Activated CD8-positive, alpha-beta memory T cell treated with anti-CD3 and anti-CD28 coated beads, Interleukin-2, amount 10 ng/mL, durations not matched to agents 7 days and 5 days (primary cell): ENCODE measurements around the gene DDRGK1. TPM values are rescaled to one million over a fixed set of nuclear protein-coding genes. Genes with fewer than 3 reads are reported as not detected.
A peak's percentile ranks its signal among the peaks of the same experiment; 100 is the strongest.

Source experiments
- ATAC-seq: fragments of 150-1000 bp; cut with Tn5 transposase; one replicate; pipeline ENCODE4 v1.10.0; 2021; ENCODE audit warnings: moderate library complexity
- CTCF ChIA-PET: fragments of 350-600 bp; sonication (Branson Sonifier 250); formaldehyde crosslinking; loops from one replicate; lab custom pipeline; 2021; ENCODE audit warnings: antibody characterized with exemption; lab: Charles Lee
- DNase-seq: peaks from one replicate; pipeline ENCODE4 v3.0.0-alpha.2; 2020
- H3K27ac Mint-ChIP-seq: one replicate; pipeline ENCODE4 v1.8.0; 2021; ENCODE audit warnings: mild to moderate bottlenecking, mixed read lengths
- H3K27me3 Mint-ChIP-seq: one replicate; pipeline ENCODE4 v1.8.0; 2021; ENCODE audit warnings: mixed read lengths
- H3K36me3 Mint-ChIP-seq: one replicate; pipeline ENCODE4 v1.8.0; 2021; ENCODE audit warnings: mild to moderate bottlenecking, mixed read lengths
- H3K4me1 Mint-ChIP-seq: one replicate; pipeline ENCODE4 v1.8.0; 2021; ENCODE audit warnings: mixed read lengths
- H3K4me3 Mint-ChIP-seq: one replicate; pipeline ENCODE4 v1.8.0; 2021; ENCODE audit warnings: mild to moderate bottlenecking, moderate library complexity, mixed read lengths
- H3K9me3 Mint-ChIP-seq: one replicate; pipeline ENCODE4 v1.8.0; 2022; ENCODE audit warnings: low read depth, mixed read lengths
- total RNA-seq, 2 experiments: library from RNA; stranded (reverse); gene quantifications; one replicate each; pipeline ENCODE4 v1.2.3, GENCODE V29; 2021

The DDRGK1 gene
- total RNA-seq, 2 experiments from 2014 or later = 63.6 to 63.7 TPM

DNA sequence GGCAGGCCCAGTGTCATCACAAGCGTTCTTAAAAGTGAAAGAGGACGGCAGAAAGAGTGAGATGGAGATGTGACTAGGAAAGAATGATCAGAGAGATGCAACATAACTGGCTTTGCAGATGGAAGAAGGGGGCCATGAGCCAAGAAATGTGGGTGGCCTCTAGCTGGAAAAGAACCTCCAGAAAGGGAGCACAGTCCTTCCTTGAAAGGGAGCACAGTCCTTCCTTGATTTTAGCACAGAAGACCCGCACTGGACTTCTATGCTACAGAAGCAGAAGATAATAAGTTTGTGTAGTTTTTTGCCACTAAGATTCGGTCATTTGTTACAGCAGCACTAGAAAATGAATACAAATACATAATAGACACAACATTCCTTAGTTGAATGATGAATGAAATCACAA lies 24.2 kb downstream of the DDRGK1 start:
- Mint-ChIP-seq H3K4me1 (no peaks in the 10 kb centered on the region), H3K36me3 (no peaks in the 10 kb centered on the region), H3K4me3 (no peak overlapping the region), H3K27ac (no peak overlapping the region), H3K27me3 (peaks cover 3% of the 10 kb centered on the region), H3K9me3 (no peaks in the 10 kb centered on the region)
- DNase-seq (no peak), ATAC-seq (no peak)
- CTCF ChIA-PET = no interaction called here

DNA sequence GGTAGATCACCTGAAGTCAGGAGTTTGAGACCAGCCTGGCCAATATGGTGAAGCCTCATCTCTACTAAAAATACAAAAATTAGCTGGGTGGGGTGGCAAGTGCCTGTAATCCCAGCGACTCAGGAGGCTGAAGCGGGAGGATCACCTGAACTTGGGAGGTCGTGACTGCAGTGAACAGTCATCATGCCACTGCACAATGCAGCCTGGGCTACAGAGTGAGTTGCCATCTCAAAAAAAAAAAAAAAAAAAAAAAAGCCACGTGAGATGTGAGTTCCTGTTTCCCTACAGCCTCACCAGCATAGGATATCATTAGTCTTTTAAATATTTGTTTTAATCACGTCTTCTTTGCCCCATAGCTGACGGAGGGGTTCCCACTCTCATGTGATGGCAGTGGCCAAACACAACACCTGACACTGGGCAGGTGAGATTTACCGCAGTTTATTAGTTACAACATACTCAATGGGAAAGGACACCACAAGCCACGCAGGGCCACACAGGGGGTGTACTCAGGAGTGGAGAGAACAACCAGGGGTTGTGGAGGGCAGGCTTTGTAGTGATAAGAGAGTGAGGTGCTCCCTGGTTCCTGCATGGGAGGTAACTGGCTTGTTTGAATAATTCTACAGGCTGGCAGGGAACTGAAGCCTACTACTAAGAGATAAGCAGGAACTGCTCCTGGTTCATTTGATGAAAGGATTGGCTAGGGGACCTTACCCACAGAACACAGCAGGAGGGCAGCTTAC lies 26.6 kb downstream of the DDRGK1 start:
- Mint-ChIP-seq H3K27ac (no peak overlapping the region), H3K4me3 (no peak overlapping the region), H3K27me3 (peaks cover 19% of the 10 kb centered on the region), H3K9me3 (no peaks in the 10 kb centered on the region), H3K4me1 (peaks cover 3% of the 10 kb centered on the region), H3K36me3 (no peaks in the 10 kb centered on the region)
- no peak for DNase-seq
- CTCF ChIA-PET = interaction anchor here (0.6 kb wide), 1 partner anchor 57 kb away, joined by 4 read pairs; no protein-coding TSS in a partner anchor
- ATAC-seq = no peak

DNA sequence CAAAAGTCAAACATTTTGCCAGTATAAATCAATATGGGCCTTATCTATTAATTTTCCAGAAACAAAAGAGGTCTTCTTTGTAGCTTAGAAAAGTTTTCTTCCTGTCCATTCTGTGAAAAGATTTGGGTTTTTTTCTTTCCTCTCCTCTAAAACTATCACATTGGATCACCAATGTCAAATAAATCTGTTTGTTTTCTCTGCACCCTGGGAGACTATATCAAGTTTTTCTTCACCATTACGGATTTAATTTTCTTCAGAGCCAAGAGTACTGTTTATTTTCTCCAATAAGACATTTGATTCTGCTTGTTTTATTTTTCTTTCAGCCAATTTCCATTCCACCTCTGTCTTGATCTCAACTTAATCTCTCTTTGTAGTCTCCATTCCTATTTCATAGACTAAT lies 29.2 kb downstream of the DDRGK1 start:
- no peak overlapping the region for H3K4me3 Mint-ChIP-seq
- no peak for ATAC-seq
- H3K27ac Mint-ChIP-seq = no peak overlapping the region
- CTCF ChIA-PET = interaction anchor here (0.9 kb wide), 1 partner anchor 122 kb away, joined by 5 read pairs; no protein-coding TSS in a partner anchor
- no peaks in the 10 kb centered on the region for H3K36me3 Mint-ChIP-seq
- H3K27me3 Mint-ChIP-seq = peaks cover 41% of the 10 kb centered on the region
- DNase-seq = no peak
- no peaks in the 10 kb centered on the region for H3K9me3 Mint-ChIP-seq
- H3K4me1 Mint-ChIP-seq = peaks cover 7% of the 10 kb centered on the region

DNA sequence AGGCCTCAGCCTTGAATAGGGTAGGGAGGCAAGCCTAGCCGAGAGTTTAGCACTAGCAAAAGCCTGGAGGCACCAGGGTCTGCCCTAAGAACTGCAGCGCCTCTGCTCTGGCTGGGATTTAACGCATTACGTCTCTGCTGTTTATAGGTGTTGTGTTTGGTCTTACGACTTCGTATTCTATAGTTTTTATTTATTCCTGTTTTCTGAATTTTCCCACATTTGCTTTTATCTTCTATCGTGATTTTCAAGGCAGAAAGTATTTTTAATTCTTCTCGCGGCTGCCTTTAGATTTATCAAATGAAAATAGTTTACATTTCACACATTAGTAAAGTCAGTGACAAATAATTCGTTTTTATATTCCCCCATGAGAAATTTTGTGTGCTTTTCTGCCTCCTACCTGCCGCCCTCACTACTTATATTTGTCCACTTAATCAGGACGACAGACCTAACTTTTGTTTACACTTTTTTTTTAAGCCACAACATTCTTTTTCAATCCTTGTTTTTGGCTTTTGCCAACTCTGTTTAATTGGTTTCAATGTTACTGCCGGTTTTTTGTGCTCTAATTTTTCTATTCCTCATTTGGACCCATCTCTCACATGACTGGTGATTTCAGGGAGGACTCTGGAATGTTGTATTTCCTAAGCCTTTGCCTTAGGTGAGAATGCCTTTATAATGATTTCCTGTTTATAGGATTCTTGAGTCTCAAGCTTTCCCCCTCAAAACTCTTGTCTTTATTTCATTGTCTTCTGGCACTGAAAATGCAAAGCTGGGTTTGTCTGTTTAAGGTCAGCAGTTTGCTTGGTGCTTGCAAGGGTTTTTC lies 29.8 kb downstream of the DDRGK1 start:
- Mint-ChIP-seq H3K27me3 (peaks cover 46% of the 10 kb centered on the region), H3K36me3 (no peaks in the 10 kb centered on the region), H3K4me1 (peaks cover 7% of the 10 kb centered on the region), H3K27ac (no peak overlapping the region), H3K9me3 (no peaks in the 10 kb centered on the region), H3K4me3 (peak overlapping the region; percentile 80)
- CTCF ChIA-PET = interaction anchor here (0.9 kb wide), 1 partner anchor 121 kb away, joined by 5 read pairs; no protein-coding TSS in a partner anchor
- ATAC-seq = no peak
- DNase-seq = no peak

DNA sequence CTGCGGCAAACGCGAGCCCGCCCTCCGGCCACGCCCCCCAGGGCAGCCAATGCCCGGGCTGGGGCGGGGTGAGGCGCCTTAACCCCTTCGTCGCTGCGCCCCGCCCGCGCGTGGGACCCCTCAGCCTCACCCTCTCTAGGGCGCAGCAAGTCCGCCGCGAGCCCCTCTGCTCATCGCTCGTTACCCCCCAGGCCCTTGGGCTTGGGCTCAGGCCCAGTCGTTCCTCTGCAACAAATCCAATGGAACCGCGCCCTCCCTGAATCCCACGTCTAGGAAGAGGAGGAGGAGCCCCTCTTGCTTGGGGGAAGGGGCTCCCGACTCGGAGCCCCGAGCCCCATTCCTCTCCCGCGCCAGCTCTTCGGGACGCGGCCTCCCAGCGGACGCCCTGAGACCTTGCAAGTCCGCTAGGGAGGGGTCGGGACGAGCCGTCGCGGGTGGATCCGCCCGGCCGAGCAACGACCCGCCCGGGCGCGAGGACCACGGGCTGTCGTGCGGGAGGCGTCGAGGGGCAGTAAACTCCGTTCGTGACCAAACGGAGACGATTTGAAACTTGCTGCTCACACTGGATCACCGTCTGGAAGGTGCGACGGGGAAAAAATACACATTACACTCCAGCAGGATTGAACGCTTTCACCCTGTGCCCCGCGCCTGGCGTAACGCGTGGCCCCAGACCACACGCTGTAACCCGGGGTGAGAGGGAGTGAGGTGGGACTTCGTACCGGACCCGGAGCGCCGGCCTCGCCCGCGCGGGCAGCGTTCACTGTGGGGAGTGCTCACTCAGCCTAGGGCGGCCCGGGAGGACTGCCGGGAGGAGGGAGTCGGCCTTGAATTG lies 30.7 kb downstream of the DDRGK1 start:
- Mint-ChIP-seq H3K27me3 (peaks cover 52% of the 10 kb centered on the region), H3K4me3 (peak overlapping the region; percentile 80), H3K4me1 (peaks cover 7% of the 10 kb centered on the region), H3K36me3 (no peaks in the 10 kb centered on the region), H3K27ac (peak overlapping the region; percentile 49), H3K9me3 (no peaks in the 10 kb centered on the region)
- peak; percentile 92 for DNase-seq
- CTCF ChIA-PET = interaction anchor here (0.8 kb wide), 1 partner anchor 135 kb away, joined by 3 read pairs; no protein-coding TSS in a partner anchor
- peak; percentile 62 for ATAC-seq

DNA sequence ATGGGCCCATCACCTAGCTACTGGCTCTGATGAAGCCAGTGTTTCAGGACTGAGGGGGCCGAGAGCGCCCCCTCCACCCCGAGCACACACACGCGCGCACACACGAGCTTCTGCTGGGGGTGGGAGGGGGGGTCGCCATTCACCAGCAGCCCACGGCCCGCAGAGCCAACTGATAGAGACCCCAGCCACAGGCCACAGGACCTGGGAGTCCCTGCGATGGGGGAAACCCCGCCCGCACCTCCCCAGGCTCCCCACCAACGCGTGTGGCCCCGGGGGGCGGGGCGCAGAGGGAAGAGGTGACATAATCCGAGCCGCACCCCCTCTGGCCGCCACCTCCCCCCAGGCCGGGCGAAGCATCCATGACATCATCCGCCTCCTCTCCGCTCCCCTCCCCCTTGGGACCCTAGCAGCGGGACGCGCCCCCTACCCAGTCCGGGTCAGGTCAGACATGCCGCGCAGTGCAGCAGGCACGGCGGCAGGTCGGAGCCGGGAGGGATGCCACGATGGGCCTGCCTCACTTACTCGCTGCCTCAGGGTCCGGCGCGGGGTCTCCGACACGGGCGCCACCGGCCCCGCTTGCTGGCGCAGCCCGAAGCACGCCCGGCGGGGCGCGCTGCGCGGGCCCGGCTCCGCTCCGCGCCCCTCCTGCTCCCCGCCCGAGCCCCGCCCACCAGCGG lies 31.4 kb downstream of the DDRGK1 start, which contains the start of gene LZTS3:
Gene LZTS3, minus strand, starts transcription at position 617 of the 677 bp plus-strand sequence. CDS start 6,386 bp downstream, outside the sequence.
- DNase-seq (peak; percentile 85), ATAC-seq (peak; percentile 92)
- H3K4me1 Mint-ChIP-seq = peaks cover 7% of the 10 kb centered on the region
- CTCF ChIA-PET = interaction anchor here (0.8 kb wide), 1 partner anchor 134 kb away, joined by 3 read pairs; no protein-coding TSS in a partner anchor
- H3K27me3 Mint-ChIP-seq = peaks cover 58% of the 10 kb centered on the region
- H3K4me3 Mint-ChIP-seq = peak within 1 kb of the TSS; percentile 80
- H3K9me3 Mint-ChIP-seq = no peaks in the 10 kb centered on the region
- no peaks in the 10 kb centered on the region for H3K36me3 Mint-ChIP-seq
- H3K27ac Mint-ChIP-seq = peak within 1 kb of the TSS; percentile 49

DNA sequence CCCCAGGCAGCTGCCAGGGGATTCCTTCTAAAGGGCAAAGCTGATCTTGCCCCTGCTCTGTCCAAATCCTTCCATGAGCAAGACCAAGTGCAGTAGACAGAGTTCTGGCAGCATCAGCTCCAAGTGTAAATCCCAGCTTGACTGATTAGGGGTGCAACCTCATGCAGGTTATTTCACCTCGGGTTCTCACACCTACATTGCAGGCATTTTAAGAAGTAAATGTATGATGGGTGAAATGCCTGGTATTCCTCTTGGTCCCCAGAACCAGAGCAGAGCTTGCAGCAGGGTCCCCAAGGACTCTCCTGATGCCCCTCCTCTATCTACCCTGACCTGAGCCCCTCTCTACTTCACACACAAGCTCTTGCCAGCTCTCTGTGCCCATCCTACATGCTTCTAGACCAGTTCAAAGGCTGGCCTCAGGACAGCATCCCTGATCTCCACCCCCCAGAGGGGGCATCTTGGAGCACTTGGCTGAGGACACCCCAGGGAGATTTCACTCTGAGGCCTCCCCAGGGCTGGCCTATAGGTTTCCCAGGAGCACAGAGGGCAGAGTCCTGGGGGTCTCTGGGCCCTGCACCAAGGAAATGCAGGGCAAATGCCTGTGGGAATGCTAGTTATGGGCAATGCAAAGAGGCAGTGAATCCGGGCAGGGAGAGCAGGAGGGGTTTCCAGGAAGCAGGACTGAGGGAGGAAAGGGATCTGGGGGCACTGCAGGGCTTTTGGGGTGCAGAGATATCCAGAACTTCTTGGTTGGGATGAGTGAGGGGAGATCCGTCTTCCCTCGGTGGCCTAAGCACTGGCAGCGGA lies 32.2 kb downstream of the DDRGK1 start:
- ATAC-seq (no peak), DNase-seq (no peak)
- Mint-ChIP-seq H3K9me3 (no peaks in the 10 kb centered on the region), H3K4me1 (peaks cover 7% of the 10 kb centered on the region), H3K36me3 (no peaks in the 10 kb centered on the region), H3K4me3 (peak overlapping the region; percentile 61), H3K27me3 (peaks cover 63% of the 10 kb centered on the region), H3K27ac (no peak overlapping the region)
- CTCF ChIA-PET = interaction anchor here (1.3 to 1.7 kb wide), 2 partner anchors 11 to 15 kb away, joined by 3 to 9 read pairs; no protein-coding TSS in a partner anchor

DNA sequence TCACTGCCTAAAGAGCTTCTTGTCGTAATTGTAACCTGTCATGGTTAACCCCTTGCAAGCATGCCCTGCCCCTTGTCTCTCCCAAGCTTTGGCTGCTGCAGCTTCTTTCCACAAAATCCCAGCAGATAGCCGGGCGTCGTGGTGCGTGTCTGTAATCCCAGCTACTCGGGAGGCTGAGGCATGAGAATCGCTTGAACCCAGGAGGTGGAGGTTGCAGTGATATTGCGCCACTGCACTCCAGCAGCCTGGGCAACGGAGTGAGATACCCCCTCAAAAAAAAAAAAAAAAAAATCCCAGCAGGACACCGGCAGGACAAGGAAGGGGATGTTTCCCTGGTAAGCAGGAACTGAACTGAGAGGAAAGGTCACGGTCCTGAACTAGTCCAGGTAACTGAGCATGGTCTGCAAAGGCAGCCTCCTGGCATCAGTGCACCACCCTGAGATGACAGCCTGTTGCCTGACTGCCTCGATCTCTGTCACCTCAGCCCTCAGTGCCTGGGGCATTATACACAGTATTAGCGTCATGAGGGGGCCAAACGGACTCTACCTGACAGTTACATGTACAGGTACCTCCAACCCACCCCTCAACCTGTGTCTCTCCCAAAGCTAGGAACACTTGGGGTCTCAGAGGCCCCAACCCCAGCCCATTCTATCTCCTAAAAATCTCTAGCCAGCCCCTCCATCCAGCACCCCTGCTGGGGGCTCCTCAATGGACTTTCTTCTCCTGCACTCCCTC lies 32.9 kb downstream of the DDRGK1 start:
- peaks cover 7% of the 10 kb centered on the region for H3K4me1 Mint-ChIP-seq
- H3K27ac Mint-ChIP-seq = no peak overlapping the region
- ATAC-seq = no peak
- no peaks in the 10 kb centered on the region for H3K36me3 Mint-ChIP-seq
- peaks cover 64% of the 10 kb centered on the region for H3K27me3 Mint-ChIP-seq
- H3K4me3 Mint-ChIP-seq = no peak overlapping the region
- CTCF ChIA-PET = interaction anchor here (1.3 to 1.7 kb wide), 3 partner anchors 10 to 27 kb away, joined by 3 to 9 read pairs (median 3); no protein-coding TSS in a partner anchor
- DNase-seq = no peak
- no peaks in the 10 kb centered on the region for H3K9me3 Mint-ChIP-seq

DNA sequence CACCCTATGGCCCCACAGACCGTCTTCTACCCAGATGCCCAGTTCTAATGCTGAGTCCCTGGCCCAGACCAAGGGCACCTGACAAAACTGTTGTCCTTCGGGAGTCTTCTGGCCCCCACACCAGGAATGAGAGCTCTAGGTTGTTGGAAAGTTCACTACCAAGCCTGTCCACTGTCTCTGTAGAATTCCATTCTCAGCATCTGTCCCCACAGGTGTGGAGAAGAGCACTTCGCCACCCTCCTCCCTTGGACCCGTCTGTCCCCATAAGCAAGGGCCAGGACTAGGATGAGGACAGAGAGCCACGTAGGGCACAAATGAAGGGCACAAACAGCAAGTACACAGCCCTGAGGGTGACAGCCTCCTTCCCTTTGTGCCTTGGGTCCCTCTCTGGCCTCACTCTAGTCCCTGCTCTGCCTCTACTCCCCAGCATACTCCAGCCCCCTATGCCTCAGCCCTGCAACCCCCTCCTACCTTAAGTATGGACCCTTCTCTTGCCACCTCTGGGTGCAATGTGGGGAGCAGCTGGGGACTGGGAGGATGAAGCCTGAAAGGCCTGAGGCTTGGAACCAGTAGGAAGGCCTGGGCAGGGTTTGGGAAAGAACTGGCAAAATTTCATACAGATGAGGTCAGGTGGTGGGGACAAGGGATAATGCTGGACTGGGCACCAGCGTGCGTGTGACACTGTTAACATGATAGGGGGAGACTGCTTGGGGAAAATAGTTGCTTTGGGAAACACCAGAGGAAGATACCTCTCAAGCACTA lies 35.5 kb downstream of the DDRGK1 start:
- peaks cover 5% of the 10 kb centered on the region for H3K4me1 Mint-ChIP-seq
- ATAC-seq (no peak), DNase-seq (no peak)
- no peaks in the 10 kb centered on the region for H3K9me3 Mint-ChIP-seq
- no peaks in the 10 kb centered on the region for H3K36me3 Mint-ChIP-seq
- H3K27ac Mint-ChIP-seq = no peak overlapping the region
- H3K27me3 Mint-ChIP-seq = peaks cover 50% of the 10 kb centered on the region
- CTCF ChIA-PET = no interaction called here
- H3K4me3 Mint-ChIP-seq = no peak overlapping the region

DNA sequence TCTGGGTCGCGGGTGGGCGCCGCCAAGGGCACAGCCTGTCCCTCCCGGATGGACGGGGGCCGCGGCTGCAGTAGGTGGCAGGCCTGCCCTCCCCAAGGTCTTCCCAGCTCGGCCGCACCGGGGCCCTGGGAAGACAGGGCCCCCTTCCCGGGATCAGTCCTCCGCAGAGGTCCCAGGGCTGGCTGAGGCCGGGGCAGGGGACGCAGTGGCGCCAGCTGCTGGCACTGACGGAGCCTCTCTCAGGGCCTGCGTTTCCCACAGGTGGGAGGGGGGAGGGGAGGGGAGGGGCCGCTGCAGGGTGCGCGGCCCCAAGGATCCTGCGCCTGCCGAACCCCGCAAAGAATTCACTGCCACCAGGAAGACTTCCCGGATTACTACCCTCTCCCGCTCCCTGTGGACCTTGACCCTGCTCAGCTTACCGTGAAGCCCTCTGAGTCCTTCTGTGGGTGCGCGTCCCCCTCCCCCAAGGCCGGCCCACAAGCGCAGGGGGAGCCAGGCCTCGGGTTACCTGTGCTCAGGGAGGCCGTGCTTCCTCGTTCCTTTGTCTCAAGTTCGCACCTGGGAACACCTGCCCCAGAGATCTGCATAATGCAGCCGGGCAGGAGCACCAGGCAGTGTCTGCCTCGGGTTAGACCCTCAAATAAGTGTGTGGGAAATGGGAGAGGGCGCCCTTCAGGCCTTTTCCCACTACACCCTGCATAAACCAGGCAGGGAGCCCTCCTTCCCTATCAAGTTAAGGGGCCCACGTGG lies 36.2 kb downstream of the DDRGK1 start:
- no peak overlapping the region for H3K4me3 Mint-ChIP-seq
- no peaks in the 10 kb centered on the region for H3K9me3 Mint-ChIP-seq
- H3K27ac Mint-ChIP-seq = no peak overlapping the region
- H3K36me3 Mint-ChIP-seq = no peaks in the 10 kb centered on the region
- CTCF ChIA-PET = no interaction called here
- DNase-seq (no peak), ATAC-seq (no peak)
- H3K27me3 Mint-ChIP-seq = peaks cover 48% of the 10 kb centered on the region
- peaks cover 3% of the 10 kb centered on the region for H3K4me1 Mint-ChIP-seq
